HG03457 (cell line): ENCODE results near the gene SENP7.
"Not testable (repeated sequence)": the region's sequence is repeated elsewhere in the genome, so short reads cannot be mapped to it uniquely, and the experiment has no call there.

ENCODE experiments used
- ATAC-seq: cut with Tn5 transposase; IDR thresholded peaks from one replicate; pipeline ENCODE4 v1.9.1; 2021; ENCODE audit warnings: moderate number of reproducible peaks; ENCODE audit not compliant: unreplicated experiment

SENP7 gene

GRCh38 chr3:101512646-101513418 lies at the start of gene SENP7:
Gene SENP7 (minus strand): TSS chr3:101513212. CDS start chr3:101513130, 82 bp downstream.
- peak; percentile 52 for ATAC-seq

GRCh38 chr3:101561630-101562328 lies 48.8 kb upstream of the SENP7 start, which contains the start of gene TRMT10C:
Gene TRMT10C (plus strand): TSS chr3:101561868. CDS start chr3:101564782, 2,914 bp downstream.
- ATAC-seq: peak; percentile 99

GRCh38 chr3:101556064-101556463 lies 43.1 kb upstream of the SENP7 start:
- ATAC-seq: no peak

- not testable (repeated sequence) for ATAC-seq
Observed at GRCh38 chr3:101553381-101553780, 40.4 kb upstream of the SENP7 start.

- ATAC-seq: not testable (repeated sequence)
Observed at GRCh38 chr3:101551359-101552081, 38.5 kb upstream of the SENP7 start.

GRCh38 chr3:101549473-101549872 lies 36.5 kb upstream of the SENP7 start:
- no peak for ATAC-seq

GRCh38 chr3:101548527-101549105 lies 35.6 kb upstream of the SENP7 start:
- ATAC-seq: no peak

GRCh38 chr3:101544161-101544850 lies 31.3 kb upstream of the SENP7 start:
- no peak for ATAC-seq

GRCh38 chr3:101542957-101543356 lies 29.9 kb upstream of the SENP7 start:
- no peak for ATAC-seq

- ATAC-seq: not testable (repeated sequence)
Observed at GRCh38 chr3:101536955-101537354, 23.9 kb upstream of the SENP7 start.

GRCh38 chr3:101536266-101536665 lies 23.3 kb upstream of the SENP7 start:
- ATAC-seq: no peak

- no peak for ATAC-seq
Observed at GRCh38 chr3:101535221-101535620, 22.2 kb upstream of the SENP7 start.

- no peak for ATAC-seq
Observed at GRCh38 chr3:101533603-101533968, 20.6 kb upstream of the SENP7 start.

- no peak for ATAC-seq
Observed at GRCh38 chr3:101532783-101533602, 20.0 kb upstream of the SENP7 start.

- ATAC-seq: no peak
Observed at GRCh38 chr3:101531473-101532086, 18.6 kb upstream of the SENP7 start.

- ATAC-seq: no peak
Observed at GRCh38 chr3:101530686-101531047, 17.7 kb upstream of the SENP7 start.

GRCh38 chr3:101529816-101530685 lies 17.0 kb upstream of the SENP7 start:
- ATAC-seq: no peak

- ATAC-seq: no peak
Observed at GRCh38 chr3:101527906-101528305, 14.9 kb upstream of the SENP7 start.
